Breast epithelium (tissue), 3 donors: ENCODE data around the gene HMGXB4.

Experiments used
- POLR2A ChIP-seq: fragments of 450-650 bp; IDR thresholded peaks from one replicate; pipeline ENCODE4 v1.6.1; 2016; ENCODE audit warnings: antibody characterized with exemption, mild to moderate bottlenecking, moderate library complexity
- POLR2AphosphoS5 ChIP-seq, 3 donors: sonication (generic); formaldehyde crosslinking; IDR thresholded peaks; one replicate each; pipeline ENCODE4 v1.6.1; 2017; ENCODE audit warnings: antibody characterized with exemption in 3 of 3
- TF ChIP-seq, protein P1 (sequence below), 3 donors: fragments of 450-650 bp; IDR thresholded peaks; one replicate each; pipeline ENCODE4 v1.5.1; 2016 to 2017; ENCODE audit warnings: antibody characterized with exemption in 3 of 3, mild to moderate bottlenecking in 3 of 3, moderate library complexity in 3 of 3

DNA sequence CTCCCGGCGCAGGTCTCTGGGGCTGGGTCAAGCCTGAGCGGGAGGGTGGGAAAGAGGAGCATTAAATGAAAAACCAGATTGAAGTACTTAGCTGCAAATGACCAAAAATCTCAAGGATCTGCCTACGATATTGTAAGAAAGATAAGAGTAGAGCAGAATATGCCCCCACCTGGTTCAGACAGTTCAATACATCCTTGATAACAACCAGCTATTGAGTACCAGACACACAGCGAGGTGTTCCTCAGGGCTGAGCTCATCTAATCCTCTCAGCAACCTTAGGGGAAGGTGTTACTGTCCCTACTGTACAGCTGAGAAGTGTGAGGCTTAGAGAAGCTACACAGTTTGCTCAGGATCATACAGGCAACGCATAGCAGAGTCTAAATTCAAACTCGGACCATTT is 27.4 kb upstream of the HMGXB4 start:
- TF ChIP-seq, protein P1, sequence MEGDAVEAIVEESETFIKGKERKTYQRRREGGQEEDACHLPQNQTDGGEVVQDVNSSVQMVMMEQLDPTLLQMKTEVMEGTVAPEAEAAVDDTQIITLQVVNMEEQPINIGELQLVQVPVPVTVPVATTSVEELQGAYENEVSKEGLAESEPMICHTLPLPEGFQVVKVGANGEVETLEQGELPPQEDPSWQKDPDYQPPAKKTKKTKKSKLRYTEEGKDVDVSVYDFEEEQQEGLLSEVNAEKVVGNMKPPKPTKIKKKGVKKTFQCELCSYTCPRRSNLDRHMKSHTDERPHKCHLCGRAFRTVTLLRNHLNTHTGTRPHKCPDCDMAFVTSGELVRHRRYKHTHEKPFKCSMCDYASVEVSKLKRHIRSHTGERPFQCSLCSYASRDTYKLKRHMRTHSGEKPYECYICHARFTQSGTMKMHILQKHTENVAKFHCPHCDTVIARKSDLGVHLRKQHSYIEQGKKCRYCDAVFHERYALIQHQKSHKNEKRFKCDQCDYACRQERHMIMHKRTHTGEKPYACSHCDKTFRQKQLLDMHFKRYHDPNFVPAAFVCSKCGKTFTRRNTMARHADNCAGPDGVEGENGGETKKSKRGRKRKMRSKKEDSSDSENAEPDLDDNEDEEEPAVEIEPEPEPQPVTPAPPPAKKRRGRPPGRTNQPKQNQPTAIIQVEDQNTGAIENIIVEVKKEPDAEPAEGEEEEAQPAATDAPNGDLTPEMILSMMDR (IDR thresholded peaks at IDR 0.05), result no peak
- TF ChIP-seq POLR2AphosphoS5 (IDR thresholded peaks at IDR 0.05) (no peak), POLR2A (no peak)
